Endothelial cell of umbilical vein (primary cell): ENCODE measurements around the gene LHFPL4.

Experiments
- MAX ChIP-seq: IDR thresholded peaks from 2 replicates; pipeline ENCODE4 v1.6.1; 2011; ENCODE audit not compliant: insufficient read depth, insufficient read length
- MYC ChIP-seq: IDR thresholded peaks from one replicate; pipeline ENCODE4 v1.6.1; 2011; ENCODE audit warnings: mild to moderate bottlenecking, low read depth, low read length
- POLR2AphosphoS5 ChIP-seq: IDR thresholded peaks from 2 replicates; pipeline ENCODE4 v1.6.1; 2012; ENCODE audit warnings: low read depth, mild to moderate bottlenecking, control low read depth, low read length, moderate library complexity; ENCODE audit not compliant: insufficient read depth

GRCh38 chr3:9448643-9449042, 105.0 kb downstream of the LHFPL4 start:
- TF ChIP-seq MAX (no peak), MYC (no peak), POLR2AphosphoS5 (no peak)
